Skeletal muscle cell (primary cell): Measurements from ENCODE around the gene SYCE1L.
A peak's percentile ranks its signal among the peaks of the same experiment; 100 is the strongest.
"Not testable (repeated sequence)": the region's sequence is repeated elsewhere in the genome, so short reads cannot be mapped to it uniquely, and the experiment has no call there.

Source experiments
- DNase-seq: peaks from one replicate; pipeline ENCODE4 v3.0.0-alpha.2; 2010; ENCODE audit warnings: low read depth
- H3K4me3 ChIP-seq: 2 replicates; pipeline ENCODE4 v1.5.1; 2011; ENCODE audit warnings: low read depth, mild to moderate bottlenecking, control low read depth, low read length, moderate library complexity

Gene SYCE1L, protein sequence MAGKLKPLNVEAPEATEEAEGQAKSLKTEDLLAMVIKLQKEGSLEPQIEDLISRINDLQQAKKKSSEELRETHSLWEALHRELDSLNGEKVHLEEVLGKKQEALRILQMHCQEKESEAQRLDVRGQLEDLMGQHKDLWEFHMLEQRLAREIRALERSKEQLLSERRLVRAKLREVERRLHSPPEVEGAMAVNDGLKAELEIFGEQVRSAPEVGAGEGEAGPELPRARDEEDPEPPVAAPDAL

DNA sequence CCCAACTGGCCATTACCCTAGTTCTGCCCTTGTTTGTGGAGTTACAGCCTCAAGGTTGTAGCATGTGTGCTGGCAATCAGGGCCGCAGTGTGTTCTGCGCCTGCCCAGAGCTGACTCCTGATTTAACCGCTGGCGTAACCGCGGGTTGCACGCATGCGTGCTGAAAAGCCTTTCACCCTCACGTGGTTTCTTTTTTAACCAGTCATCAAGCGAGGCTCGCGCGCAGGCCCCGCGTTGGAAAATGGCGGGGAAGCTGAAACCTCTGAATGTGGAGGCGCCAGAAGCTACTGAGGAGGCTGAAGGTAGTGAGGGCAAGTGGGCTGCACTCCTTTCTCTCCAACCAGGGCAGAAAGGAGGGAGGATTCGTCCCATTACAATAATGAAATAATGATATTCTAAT is at the start of gene SYCE1L:
TSS of gene SYCE1L (plus strand) at position 198 of the 400 bp plus-strand sequence. CDS start at position 242, 44 bp downstream.
- no peak within 1 kb of the TSS for H3K4me3 ChIP-seq
- no peak for DNase-seq

DNA sequence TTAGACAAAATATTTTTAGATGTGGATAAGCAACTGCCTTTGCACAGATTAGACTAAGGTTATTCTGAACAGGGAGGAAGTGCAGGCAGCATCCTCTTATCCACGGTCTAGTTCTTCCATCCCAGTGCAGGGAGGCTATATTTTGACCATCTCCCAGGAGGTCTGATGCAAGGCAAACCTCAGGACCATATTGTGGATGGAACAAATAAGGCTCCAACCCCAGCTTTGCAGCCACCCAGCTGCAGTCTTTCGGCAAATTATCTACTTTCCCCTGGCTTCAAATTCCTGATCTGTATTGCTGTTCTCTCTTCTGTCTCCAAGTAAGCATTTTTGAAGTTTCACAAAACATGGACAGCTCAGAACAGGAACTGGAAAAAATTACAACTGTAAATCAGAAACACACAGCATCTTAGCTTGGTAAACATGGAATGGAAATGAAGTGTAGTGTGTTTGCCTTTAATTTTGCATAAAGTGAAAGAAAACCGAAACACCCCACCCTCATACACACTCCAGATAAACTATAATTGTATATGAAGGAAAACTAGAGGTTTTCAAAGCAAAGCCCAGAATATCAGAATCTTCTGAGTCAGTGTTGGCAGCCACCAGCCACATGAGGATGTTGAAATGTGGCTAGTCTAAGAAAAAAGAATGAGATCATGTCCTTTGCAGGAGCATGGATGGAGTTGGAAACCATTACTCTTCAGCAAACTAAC is 41.7 kb upstream of the SYCE1L start:
- no peak overlapping the region for H3K4me3 ChIP-seq
- DNase-seq = no peak

DNA sequence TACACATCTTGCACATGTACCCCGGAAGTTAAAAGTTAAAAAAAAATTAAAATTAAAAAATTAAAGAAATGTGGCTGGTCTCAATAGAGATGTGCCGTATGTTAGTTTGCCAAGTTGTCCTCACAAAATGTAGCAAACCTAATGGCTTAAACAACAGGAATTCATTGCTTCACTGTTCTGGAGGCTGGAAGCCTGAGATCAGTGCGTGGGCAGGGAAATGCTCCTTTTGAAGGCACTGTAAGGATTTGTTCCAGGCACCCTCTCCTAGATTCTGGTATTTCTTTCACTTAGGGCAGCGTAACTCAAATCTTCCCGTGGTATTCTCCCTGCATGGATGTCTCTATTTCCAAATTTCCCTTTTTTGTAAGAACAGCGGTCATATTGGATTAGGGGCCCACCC is 40.9 kb upstream of the SYCE1L start:
- no peak overlapping the region for H3K4me3 ChIP-seq
- no peak for DNase-seq

DNA sequence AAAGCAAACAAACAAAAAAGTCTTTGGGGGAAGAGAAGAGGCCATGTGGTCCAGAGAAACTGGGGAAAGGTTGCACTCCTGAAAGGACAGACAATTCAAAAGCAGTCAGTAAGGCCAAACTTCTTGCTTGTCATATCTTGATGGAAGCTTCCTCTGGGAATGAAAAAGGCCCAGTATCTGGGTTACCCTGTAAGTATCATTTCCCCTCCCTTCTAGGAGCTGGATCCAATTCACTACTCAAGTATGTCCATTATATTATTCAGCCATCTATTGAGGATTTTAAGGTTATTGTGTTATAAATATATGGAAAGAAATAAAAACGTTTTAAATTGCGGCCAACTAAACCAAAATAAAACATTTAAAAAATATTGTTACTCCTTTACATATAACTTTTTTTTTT is 34.2 kb upstream of the SYCE1L start:
- H3K4me3 ChIP-seq = no peak overlapping the region
- DNase-seq = no peak

DNA sequence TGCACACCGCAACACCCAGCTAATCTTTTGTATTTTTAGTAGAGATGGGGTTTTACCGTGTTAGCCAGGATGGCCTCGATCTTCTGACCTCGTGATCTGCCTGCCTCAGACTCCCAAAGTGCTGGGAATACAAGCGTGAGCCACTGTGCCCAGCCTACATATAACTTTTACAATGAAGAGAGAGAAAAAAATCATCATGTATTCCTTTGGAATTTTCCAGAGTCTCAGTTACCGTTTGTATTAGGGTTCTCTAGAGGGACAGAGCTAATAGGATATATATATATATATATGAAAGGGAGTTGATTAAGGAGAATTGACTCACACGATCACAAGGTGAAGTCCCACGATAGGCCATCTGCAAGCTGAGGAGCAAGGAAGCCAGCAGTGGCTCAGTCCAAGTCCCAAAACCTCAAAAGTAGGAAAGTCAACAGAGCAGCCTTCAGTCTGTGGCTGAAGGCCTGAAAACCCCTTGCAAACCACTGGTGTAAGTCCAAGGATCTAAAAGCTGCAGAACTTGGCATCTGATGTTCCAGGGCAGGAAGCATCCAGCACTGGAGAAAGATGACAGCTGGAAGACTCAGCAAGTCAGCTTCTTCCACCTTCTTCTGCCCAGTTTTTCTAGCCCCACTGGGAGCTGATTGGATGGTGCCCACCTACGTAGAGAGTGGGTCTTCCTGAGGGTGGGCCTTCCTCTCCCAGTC is 33.5 kb upstream of the SYCE1L start:
- not testable (repeated sequence) for DNase-seq, H3K4me3 ChIP-seq

DNA sequence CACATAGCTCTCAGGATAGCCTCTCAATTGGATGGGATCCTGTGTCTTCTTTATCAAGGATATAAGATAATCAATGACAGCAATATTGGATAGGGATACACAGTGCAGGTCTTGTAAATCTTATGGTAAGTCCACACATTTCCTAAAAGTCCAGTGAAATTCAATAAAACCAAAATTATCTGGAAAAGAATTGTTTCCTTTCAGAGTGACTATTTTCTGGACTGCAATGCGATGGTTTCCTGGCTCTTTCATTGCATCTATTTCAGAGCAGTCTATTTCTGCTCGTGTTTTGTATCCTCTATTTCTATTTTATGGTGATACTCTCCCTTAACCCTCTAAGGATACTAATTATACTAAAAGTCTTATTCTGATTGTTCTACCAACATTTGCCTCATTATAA is 32.5 kb upstream of the SYCE1L start:
- no peak for DNase-seq
- H3K4me3 ChIP-seq = no peak overlapping the region

DNA sequence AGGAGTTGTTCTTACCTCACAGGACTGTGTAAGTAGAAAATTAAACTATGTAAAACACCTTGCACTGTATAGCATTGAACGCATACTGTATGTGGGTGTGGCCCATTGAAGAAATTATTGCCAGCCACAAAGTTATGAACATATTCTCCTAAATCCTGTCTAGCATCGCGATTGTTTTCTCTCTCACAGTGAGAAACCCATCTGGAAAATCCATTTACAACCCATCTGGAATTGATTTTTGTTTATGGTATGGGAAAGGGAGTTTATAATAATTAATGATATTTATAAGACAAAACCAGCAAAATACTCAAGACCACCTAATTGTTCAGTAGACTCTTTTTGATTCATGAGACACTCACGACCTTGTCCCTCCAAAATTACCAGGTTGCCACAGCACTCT is 30.3 kb upstream of the SYCE1L start:
- DNase-seq = no peak
- no peak overlapping the region for H3K4me3 ChIP-seq

DNA sequence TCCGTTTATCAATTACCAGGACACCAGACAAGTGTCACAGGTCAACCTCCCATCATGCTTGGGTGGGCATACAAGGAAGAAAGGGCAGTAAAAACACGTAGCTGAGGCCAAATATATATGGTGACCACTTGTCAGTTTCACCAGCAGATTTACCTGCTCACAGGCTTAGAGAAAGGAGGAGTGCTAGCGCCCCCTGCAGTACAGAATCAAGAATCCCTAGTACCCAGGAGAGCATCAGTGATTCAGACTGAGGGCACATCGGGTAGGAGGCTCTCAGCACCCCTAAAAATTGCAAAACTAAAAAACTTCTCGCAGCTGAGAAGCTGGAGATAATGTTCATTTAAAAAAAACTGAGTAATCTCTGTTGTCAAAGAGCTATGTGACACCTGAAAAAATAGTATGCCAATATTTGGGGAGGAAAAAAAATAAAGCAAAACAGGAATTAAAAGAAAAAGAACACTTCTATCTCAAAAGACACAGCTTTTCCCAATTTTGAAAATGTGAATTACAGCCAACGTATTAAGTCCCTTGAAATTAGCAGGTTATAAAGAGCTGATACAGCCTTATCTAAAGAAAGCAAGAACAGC is 29.5 kb upstream of the SYCE1L start:
- no peak for DNase-seq
- no peak overlapping the region for H3K4me3 ChIP-seq

DNA sequence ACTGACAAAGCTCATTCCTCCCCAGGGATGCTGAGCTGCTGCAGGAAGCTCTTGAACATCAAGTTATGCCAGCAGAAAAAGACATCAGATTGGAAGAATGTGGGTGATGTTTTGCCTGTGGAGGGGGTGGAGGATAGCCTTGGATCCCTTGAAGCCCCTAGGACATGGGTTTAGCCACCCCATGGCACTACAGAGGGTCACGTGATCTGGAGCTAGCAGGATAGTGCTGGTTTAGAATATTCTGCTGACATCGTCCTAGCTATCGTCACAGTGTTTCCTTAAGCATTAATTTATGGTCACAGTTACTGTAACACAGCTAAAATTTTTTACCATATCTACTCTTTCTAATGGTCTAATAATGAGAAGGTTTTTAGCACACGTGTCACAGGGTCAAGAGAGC is 28.4 kb upstream of the SYCE1L start:
- H3K4me3 ChIP-seq = no peak overlapping the region
- DNase-seq = no peak

DNA sequence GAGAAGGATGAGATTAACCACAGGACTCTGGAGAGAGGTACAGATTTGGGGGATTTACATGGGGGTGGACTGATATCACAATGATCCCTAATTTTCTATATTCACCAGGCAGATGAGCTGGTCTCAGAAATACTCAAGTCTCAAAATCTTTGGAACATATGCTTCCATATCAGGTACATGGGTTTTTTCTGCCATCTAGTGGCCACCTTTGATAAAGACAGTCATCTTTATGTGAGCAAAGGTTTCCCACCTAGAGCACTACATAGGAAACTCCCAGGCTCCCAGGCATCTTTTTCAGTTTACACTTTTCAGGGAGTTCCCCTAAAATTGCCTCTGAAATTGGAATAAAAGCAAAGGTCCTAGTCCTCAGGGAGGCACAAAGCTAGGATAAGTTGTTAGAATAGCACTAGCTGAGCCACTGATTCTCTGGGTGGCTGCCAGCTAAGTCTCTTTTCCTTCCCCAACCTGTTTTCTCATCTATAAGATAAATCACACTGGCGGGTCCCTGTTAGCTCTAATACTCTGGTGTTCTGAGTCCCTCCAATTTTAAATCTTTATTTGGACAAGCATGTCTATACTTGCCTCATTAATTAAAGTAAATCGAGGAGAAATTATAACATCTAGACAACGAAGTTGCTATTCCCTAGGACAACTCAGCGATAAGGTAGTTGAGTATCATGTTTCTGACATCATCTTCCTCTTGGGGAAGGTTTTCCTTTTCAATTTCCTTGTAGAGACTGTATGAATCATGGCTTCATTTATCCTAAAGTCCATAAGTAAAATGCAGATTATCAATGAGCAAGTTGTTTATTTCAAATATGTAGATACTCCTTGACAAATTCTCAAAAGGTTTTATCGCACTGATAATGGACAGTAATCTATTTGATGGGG is 27.2 kb upstream of the SYCE1L start:
- peak; percentile 15 for DNase-seq
- H3K4me3 ChIP-seq = no peak overlapping the region

DNA sequence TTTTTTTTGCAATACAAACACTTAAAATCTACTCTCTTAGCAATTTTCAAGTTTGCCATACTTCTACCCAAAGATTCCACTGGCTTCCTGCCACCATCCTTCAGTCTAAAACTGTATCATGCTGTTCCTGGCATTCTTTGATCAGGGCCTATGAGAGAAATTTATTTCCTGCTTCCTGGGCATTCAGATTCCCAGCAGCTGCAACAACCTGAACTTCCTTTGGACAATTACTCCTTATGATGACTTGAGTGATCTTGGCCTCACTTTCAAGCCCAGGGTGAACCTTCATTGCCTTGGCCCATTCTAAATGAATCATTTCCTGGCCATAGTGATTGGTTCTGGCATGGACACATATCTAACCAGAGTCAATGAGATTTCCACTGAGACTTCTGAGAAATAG is 26.3 kb upstream of the SYCE1L start:
- H3K4me3 ChIP-seq = no peak overlapping the region
- no peak for DNase-seq

DNA sequence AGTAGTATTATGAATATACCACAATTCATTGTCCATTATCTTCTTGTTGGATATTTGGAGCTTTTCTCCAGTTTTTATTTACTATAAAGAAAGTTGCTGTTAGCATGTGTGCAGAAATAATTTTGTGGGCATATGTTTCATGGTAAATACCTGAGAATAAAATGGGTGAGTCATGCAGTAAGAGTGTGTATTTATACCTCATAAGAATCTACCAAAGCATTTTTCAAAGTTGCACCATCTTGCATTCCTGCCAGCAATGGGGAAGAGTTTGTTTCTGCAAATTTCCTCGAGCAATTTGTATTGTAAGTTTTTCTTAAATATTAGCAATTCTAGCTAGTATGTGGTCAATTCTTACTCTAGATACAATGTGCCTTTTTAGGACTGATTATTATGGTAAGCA is 16.1 kb upstream of the SYCE1L start:
- no peak overlapping the region for H3K4me3 ChIP-seq
- no peak for DNase-seq

DNA sequence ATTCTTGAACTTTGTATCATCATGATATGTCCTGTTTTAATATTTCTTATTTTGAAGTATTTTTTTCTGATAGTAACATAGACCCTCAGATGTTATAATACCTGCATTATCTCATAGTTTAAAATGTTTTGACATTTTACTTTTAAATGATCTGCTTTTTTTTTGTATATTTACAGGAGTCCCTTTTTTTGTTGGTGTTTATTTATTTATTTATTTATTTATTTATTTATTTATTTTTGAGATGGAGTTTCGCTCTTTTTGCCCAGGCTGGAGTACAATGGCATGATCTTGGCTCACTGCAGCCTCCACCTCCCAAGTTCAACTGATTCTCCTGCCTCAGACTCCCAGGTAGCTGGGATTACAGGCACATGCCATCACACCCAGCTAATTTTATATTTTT is 12.9 kb upstream of the SYCE1L start:
- DNase-seq, H3K4me3 ChIP-seq: not testable (repeated sequence)

DNA sequence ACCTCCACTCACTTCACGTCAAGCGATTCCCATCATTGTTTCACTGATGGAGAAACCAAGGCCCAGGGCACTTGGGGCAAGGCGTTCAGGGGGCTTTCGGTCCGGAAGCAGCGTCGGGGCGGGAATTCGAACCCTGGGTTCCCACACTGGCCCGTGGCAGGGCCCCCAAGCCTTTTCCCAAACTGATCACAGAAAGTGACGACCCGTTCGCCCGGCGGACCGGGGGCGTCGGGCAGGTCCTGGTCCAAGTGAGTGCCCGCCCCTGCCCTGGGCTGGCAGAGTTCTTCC is 9.1 kb upstream of the SYCE1L start:
- no peak for DNase-seq
- H3K4me3 ChIP-seq = peak overlapping the region; percentile 69

DNA sequence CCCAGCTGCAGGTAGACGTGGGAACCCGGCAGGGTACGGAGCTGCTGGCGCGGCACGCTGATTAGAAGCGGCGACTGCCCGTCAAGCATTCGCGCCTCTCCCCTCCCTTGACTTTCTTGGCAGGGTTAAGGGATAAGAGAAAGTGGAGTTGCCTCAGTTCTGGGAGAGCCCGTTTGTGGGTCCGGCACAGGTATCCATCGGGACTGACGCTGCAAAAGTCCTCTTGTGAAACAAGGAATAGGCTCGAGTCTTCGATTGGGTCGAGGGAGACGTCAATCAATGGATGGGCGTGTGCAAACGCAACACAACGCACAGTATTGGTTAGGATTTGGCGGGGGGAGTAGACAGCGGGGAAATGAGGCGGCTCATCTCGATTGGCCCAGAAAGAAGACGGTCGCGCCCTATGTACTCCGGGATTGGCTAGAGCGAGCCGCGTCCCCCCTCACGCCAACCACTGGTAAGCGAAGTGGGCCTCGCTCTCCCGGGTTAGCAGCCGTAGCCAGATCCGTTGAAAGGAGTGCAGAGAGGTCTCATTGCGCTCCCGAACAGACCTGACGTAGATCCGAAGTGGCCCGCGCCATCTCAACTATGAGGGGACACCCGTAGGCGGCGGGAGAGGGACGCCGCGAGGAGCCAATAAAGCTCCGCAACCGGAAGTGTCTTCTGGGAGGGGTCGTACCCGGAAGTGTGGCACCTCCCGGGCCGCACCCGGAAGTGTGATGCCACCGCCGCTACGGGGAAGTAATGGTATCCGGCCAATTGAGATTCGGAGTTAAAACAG is 8.5 kb upstream of the SYCE1L start, which contains the start of gene MON1B:
TSS of gene MON1B (plus strand) at position 713 of the 781 bp plus-strand sequence. CDS start 296 bp downstream, outside the sequence.
- peak; percentile 95 for DNase-seq
- peak within 1 kb of the TSS; percentile 69 for H3K4me3 ChIP-seq

DNA sequence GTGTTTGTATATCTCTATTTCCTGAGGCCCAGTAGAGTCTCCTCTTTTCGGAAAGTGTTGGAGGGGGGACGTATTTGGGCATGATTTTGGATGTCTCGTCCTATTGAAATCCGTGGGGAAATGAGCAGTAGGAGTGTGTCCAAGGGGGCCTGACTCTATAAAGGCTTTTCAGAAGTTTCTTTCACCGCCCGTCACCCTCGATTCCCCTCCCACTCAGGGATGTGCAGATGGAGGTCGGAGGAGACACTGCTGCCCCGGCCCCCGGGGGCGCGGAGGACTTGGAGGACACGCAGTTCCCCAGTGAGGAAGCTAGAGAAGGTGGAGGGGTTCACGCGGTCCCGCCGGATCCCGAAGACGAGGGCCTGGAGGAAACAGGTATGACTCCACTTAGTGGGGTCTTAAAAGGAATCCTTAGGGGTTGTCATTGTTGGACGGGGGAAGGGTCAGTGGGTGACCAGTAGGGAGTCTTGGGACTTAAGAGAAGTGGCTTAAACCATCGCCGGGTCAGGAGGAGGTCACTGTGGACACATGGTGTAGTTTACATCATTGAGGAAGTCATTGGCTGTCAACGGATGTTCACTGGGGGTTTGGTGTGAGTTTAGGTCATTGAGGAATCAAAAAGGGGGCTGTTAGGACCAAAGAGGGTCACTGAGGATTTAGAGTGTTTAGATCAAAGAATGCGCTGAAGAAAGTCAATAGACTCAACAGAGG is 7.8 kb upstream of the SYCE1L start:
- peak overlapping the region; percentile 69 for H3K4me3 ChIP-seq

DNA sequence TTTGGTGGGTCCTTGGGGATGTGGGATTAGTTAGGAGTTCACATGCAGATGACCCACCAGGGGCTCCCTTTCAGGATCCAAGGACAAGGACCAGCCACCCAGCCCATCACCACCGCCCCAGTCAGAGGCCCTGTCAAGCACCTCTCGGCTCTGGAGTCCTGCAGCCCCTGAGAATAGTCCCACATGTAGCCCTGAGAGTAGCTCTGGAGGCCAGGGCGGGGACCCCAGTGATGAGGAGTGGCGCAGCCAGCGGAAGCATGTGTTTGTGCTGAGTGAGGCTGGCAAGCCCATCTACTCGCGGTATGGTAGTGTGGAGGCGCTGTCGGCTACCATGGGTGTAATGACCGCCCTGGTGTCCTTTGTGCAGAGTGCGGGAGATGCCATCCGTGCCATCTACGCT is 5.8 kb upstream of the SYCE1L start:
- DNase-seq = no peak
- no peak overlapping the region for H3K4me3 ChIP-seq

More for the DNA sequence above, 7.8 kb upstream of the SYCE1L start:
- DNase-seq = no peak
